HepG2 (cell line): Measurements from ENCODE around the gene CARS2. TPM values are rescaled to one million over a fixed set of nuclear protein-coding genes. Genes with fewer than 3 reads are reported as not detected.

Experiments
- ATAC-seq: fragments of 200-7000 bp; cut with Tn5 transposase; 3 replicates; pipeline ENCODE4 v1.9.1; 2020; ENCODE audit warnings: mild to moderate bottlenecking, moderate library complexity
- BruUV-seq: library from RNA; stranded (reverse); fragments of 400-500 nt; replicated peaks from 2 replicates; lab custom pipeline; 2021; lab: Mats Ljungman, UMichigan
- CTCF ChIA-PET: fragments of 300-600 bp; formaldehyde crosslinking; extraction: SDS; loops from one replicate; lab custom pipeline; 2021; ENCODE audit warnings: low total read pairs, inconsistent platforms, low intra/inter-chr PET ratio; lab: Yijun Ruan, JAX
- POLR2A ChIA-PET: fragments of 350-600 bp; sonication (Branson Sonifier 250); formaldehyde crosslinking; loops from one replicate; lab custom pipeline; 2020; ENCODE audit warnings: antibody characterized with exemption, inconsistent platforms; lab: Yijun Ruan, JAX
- DNase-seq: peaks from one replicate; pipeline ENCODE4 v3.0.0-alpha.2; 2015; ENCODE audit warnings: low spot score
- FAIRE-seq: peaks from 3 replicates; lab custom pipeline; 2011; peaks lifted over from hg19 to GRCh38; lab: Jason Lieb, UNC
- H2AFZ ChIP-seq: one replicate; pipeline ENCODE4 v1.6.1; 2011; ENCODE audit warnings: low read length, inconsistent platforms
- H3K27ac ChIP-seq: fragments of 300-600 bp; 3 replicates; pipeline ENCODE4 v1.8.0; 2011; ENCODE audit warnings: mixed run types, mild to moderate bottlenecking, mixed read lengths, low read length, inconsistent platforms; ENCODE audit not compliant: insufficient read depth; ENCODE audit errors: extremely low read length
- H3K27me3 ChIP-seq, 2 experiments: fragments of 200-600 bp in 1 of 2; 2 replicates in 1 of 2; 3 replicates in 1 of 2; pipeline versions ENCODE4 v1.6.0 to v1.8.0; 2011; ENCODE audit warnings: low read length in 2 of 2, mild to moderate bottlenecking in 2 of 2, moderate library complexity in 2 of 2, inconsistent platforms in 1 of 2; ENCODE audit not compliant: insufficient read depth in 2 of 2, control insufficient read depth in 1 of 2
- H3K36me3 ChIP-seq, 2 experiments: fragments of 200-600 bp in 1 of 2; replicated peaks in 1 of 2; 2 replicates in 1 of 2; 3 replicates in 1 of 2; pipeline versions ENCODE4 v1.5.1 to v1.8.0; 2011; ENCODE audit warnings: low read length in 2 of 2, inconsistent platforms in 1 of 2; ENCODE audit not compliant: insufficient read depth in 2 of 2, control insufficient read depth in 1 of 2
- H3K4me1 ChIP-seq: 2 replicates; pipeline ENCODE4 v1.5.1; 2012; ENCODE audit warnings: low read length, inconsistent platforms; ENCODE audit not compliant: insufficient read depth
- H3K4me2 ChIP-seq: 2 replicates; pipeline ENCODE4 v1.6.0; 2011; ENCODE audit warnings: low read depth, low read length, inconsistent platforms
- H3K4me3 ChIP-seq, 3 experiments: fragments of 200-600 bp in 1 of 3; sonication (generic), shearing (Covaris generic) in 1 of 3; replicated peaks in 1 of 3; 2 replicates each; pipeline ENCODE4 v1.5.1; 2011 to 2016; ENCODE audit warnings: low read length in 3 of 3, inconsistent platforms in 2 of 3, low read depth in 2 of 3, mild to moderate bottlenecking in 2 of 3, control low read depth in 1 of 3, mixed read lengths in 1 of 3; ENCODE audit not compliant: insufficient read depth in 1 of 3
- H3K79me2 ChIP-seq: one replicate; pipeline ENCODE4 v1.6.1; 2011; ENCODE audit warnings: low read length, inconsistent platforms; ENCODE audit not compliant: insufficient read depth
- H3K9ac ChIP-seq: 2 replicates; pipeline ENCODE4 v1.6.0; 2011; ENCODE audit warnings: mild to moderate bottlenecking, low read depth, low read length, inconsistent platforms; ENCODE audit not compliant: insufficient read depth
- H3K9me3 ChIP-seq: 2 replicates; pipeline ENCODE4 v1.5.1; 2012; ENCODE audit warnings: mild to moderate bottlenecking, low read length
- H4K20me1 ChIP-seq: 2 replicates; pipeline ENCODE4 v1.6.0; 2011; ENCODE audit warnings: inconsistent platforms, mild to moderate bottlenecking, low read length, moderate library complexity; ENCODE audit not compliant: insufficient read depth
- E2F2 ChIP-seq: sonication (generic); formaldehyde crosslinking; IDR thresholded peaks from 2 replicates; pipeline ENCODE4 v1.4.0; 2020; ENCODE audit warnings: missing genetic modification reagents, borderline replicate concordance
- HNF4G ChIP-seq, 2 experiments: sonication (generic) in 1 of 2; formaldehyde crosslinking in 1 of 2; IDR thresholded peaks; 2 replicates each; pipeline versions ENCODE4 v1.4.0 to v1.6.1; 2011 to 2020; ENCODE audit warnings: borderline replicate concordance in 2 of 2, low read depth in 2 of 2, mild to moderate bottlenecking in 2 of 2, low read length in 1 of 2, missing genetic modification reagents in 1 of 2, moderate library complexity in 1 of 2
- MYNN ChIP-seq: sonication (generic); formaldehyde crosslinking; IDR thresholded peaks from 2 replicates; pipeline ENCODE4 v1.4.0; 2020; ENCODE audit warnings: mild to moderate bottlenecking, low read depth, missing genetic modification reagents
- NFATC3 ChIP-seq: sonication (generic); formaldehyde crosslinking; IDR thresholded peaks from 2 replicates; pipeline ENCODE4 v1.5.1; 2020; ENCODE audit warnings: mild to moderate bottlenecking, missing genetic modification reagents
- SIX1 ChIP-seq: sonication (generic); formaldehyde crosslinking; IDR thresholded peaks from 2 replicates; pipeline ENCODE4 v1.4.0; 2020; ENCODE audit warnings: missing genetic modification reagents, borderline replicate concordance
- TP53 ChIP-seq: sonication (generic); formaldehyde crosslinking; conservative IDR thresholded peaks from 2 replicates; pipeline ENCODE4 v1.4.0; 2020; ENCODE audit warnings: missing genetic modification reagents
- ZBTB44 ChIP-seq: sonication (generic); formaldehyde crosslinking; IDR thresholded peaks from 2 replicates; pipeline ENCODE4 v1.4.0; 2020; ENCODE audit warnings: missing genetic modification reagents
- ZNF20 ChIP-seq: sonication (generic); formaldehyde crosslinking; IDR thresholded peaks from 2 replicates; pipeline ENCODE4 v1.4.0; 2020; ENCODE audit warnings: mild to moderate bottlenecking, moderate library complexity, missing genetic modification reagents
- ZNF224 ChIP-seq: sonication (generic); formaldehyde crosslinking; IDR thresholded peaks from 2 replicates; pipeline ENCODE4 v1.5.0; 2020; ENCODE audit warnings: mild to moderate bottlenecking, missing genetic modification reagents
- ZNF276 ChIP-seq: sonication (generic); formaldehyde crosslinking; IDR thresholded peaks from 2 replicates; pipeline ENCODE4 v1.4.0; 2020; ENCODE audit warnings: mild to moderate bottlenecking, low read depth, missing genetic modification reagents
- ZNF34 ChIP-seq: sonication (generic); formaldehyde crosslinking; IDR thresholded peaks from 2 replicates; pipeline ENCODE4 v1.4.0; 2020; ENCODE audit warnings: mild to moderate bottlenecking, missing genetic modification reagents, borderline replicate concordance
- ZNF597 ChIP-seq: sonication (generic); formaldehyde crosslinking; IDR thresholded peaks from 2 replicates; pipeline ENCODE4 v1.5.0; 2020; ENCODE audit warnings: missing genetic modification reagents
- ZNF75D ChIP-seq: sonication (generic); formaldehyde crosslinking; IDR thresholded peaks from 2 replicates; pipeline ENCODE4 v1.8.1; 2023; ENCODE audit warnings: missing genetic modification reagents, mild to moderate bottlenecking, borderline replicate concordance
- WGBS: methylation state at CpG from one replicate; pipeline ENCODE4 v1.1.6; 2017; ENCODE audit warnings: low lambda C conversion rate; 5-methylcytosine and 5-hydroxymethylcytosine counted together
- in situ Hi-C: cut with HindIII; loops from 2 replicates; pipeline ENCODE4 v1.10.0; 2017; ENCODE audit warnings: low pct_unique_long_range_greater_than_20kb; ENCODE audit not compliant: extremely low pct_ligation_motif_present
- intact Hi-C: fragments of 100-400 bp; cut with micrococcal nuclease; formaldehyde crosslinking; loops from one replicate; pipeline ENCODE4 v1.10.0; 2022; ENCODE audit not compliant: unreplicated experiment
- polyA plus RNA-seq, 8 experiments: library from polyadenylated mRNA; depleted of rRNA in 3 of 8; stranded (reverse) in 7 of 8; unstranded in 1 of 8; fragments of >200 nt; fragmentation: Illumina TruSeq in 4 of 8; extraction: Trizol in 4 of 8; gene quantifications; 2 replicates each; pipeline versions ENCODE4 v1.2.1 to v1.2.3, GENCODE V29; 2011 to 2016; ENCODE audit warnings: low read depth in 4 of 8, missing spikeins in 1 of 8, mixed read lengths in 1 of 8; ENCODE audit not compliant: insufficient read depth in 1 of 8
- total RNA-seq, 5 experiments: library from RNA; depleted of rRNA; stranded (reverse); fragments of >200 nt; fragmentation: Illumina TruSeq; extraction: Trizol; gene quantifications; 2 replicates each; pipeline ENCODE4 v1.2.3, GENCODE V29; 2016; ENCODE audit warnings: low read depth in 1 of 5

CARS2 gene
- total and polyA plus RNA-seq, 2 of the 13 experiments (the other 11 are each of a cell fraction or from before 2014, with no cell fraction given): 41.1 to 59.3 TPM

GRCh38 chr13:110723598-110723997, 17.7 kb upstream of the CARS2 start (continued):
- no peak for TF ChIP-seq ZNF597 (CRISPR knock-in tag)
- no peak for TF ChIP-seq SIX1 (CRISPR knock-in tag)
- no peak for TF ChIP-seq MYNN (CRISPR knock-in tag)
- TF ChIP-seq ZNF224 (CRISPR knock-in tag): no peak

- ChIA-PET POLR2A (interaction anchor here (1.6 kb wide), 1 partner anchor 10 kb away, joined by 4 read pairs; no protein-coding TSS in a partner anchor), CTCF (no interaction called here)
- 91% methylated on average over 5 of the region's 5 CpGs for WGBS
- H3K4me1 ChIP-seq: peaks cover 12% of the 10 kb centered on the region
- ATAC-seq (no peak), DNase-seq (no peak), FAIRE-seq (no peak)
- H3K9ac ChIP-seq: no peak overlapping the region
- H3K4me2 ChIP-seq: no peak overlapping the region
- peaks cover 11% of the 10 kb centered on the region for H4K20me1 ChIP-seq
- H3K27me3 ChIP-seq: no peaks in the 10 kb centered on the region
- H3K9me3 ChIP-seq: no peaks in the 10 kb centered on the region
- in situ Hi-C loops (no loop called here), intact Hi-C loops (no loop called here)
- TF ChIP-seq E2F2 (CRISPR knock-in tag) (no peak), ZNF34 (CRISPR knock-in tag) (no peak), TP53 (no peak), ZBTB44 (CRISPR knock-in tag) (no peak), ZNF20 (CRISPR knock-in tag) (no peak), ZNF276 (CRISPR knock-in tag) (no peak), NFATC3 (no peak), HNF4G (IDR thresholded peaks at IDR 0.05; ENCODE audit: borderline replicate concordance, low read depth, low read length) (no peak), HNF4G (CRISPR knock-in tag; IDR thresholded peaks at IDR 0.05; ENCODE audit: borderline replicate concordance, low read depth) (no peak), ZNF75D (CRISPR knock-in tag) (no peak)
- H3K36me3 ChIP-seq: peaks cover 2 to 17% of the 10 kb centered on the region in 2 experiments; a peak in 3 of 5 replicates
- H3K27ac ChIP-seq: no peak overlapping the region
- H2AFZ ChIP-seq: no peak overlapping the region
- H3K4me3 ChIP-seq: no peak overlapping the region
- BruUV-seq: no TSS peak
- peaks cover 30% of the 10 kb centered on the region for H3K79me2 ChIP-seq
These were observed 17.1 kb upstream of the CARS2 start for GRCh38 chr13:110722971-110723370.
